Hepatocyte (in vitro differentiated cells): ENCODE data around the gene RB1.

Source experiments
- CTCF ChIP-seq: fragments of 200-600 bp; sonication (generic); IDR thresholded peaks from 2 replicates; pipeline ENCODE4 v1.5.1; 2016; ENCODE audit warnings: antibody characterized with exemption, mild to moderate bottlenecking; ENCODE audit not compliant: poor library complexity
- EZH2 ChIP-seq: fragments of 200-600 bp; sonication (generic); IDR thresholded peaks from 2 replicates; pipeline ENCODE4 v1.6.1; 2016; ENCODE audit warnings: antibody characterized with exemption, mild to moderate bottlenecking, borderline replicate concordance
- EZH2phosphoT487 ChIP-seq: fragments of 200-600 bp; sonication (generic); IDR thresholded peaks from one replicate; pipeline ENCODE4 v1.6.1; 2018; ENCODE audit warnings: antibody characterized with exemption, mild to moderate bottlenecking, low read depth, moderate library complexity; ENCODE audit not compliant: unreplicated experiment, severe bottlenecking

DNA sequence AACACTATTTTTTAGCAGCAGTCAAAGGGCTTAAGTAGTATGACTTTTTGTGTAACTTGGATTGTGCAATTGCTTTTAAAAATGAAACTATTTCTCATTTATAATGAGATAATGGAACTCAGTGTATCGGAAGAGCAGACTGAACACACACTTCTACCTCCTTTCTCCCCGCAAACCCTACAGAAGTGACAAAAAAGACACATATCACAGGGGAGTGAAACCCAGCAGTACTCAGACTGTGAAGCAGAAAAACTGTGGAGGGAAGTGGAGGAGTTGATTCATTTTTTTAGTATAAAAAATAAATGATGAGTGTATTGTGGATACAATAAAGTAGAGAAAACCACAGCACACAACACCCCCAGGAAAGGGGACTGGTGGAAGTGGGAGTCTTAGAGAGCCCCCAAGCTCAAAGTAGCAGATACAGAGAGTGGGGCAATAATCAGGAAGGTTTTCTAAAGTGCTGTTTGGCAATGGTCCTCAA lies 99.6 kb downstream of the RB1 start:
- TF ChIP-seq EZH2, result no peak
- no peak for TF ChIP-seq CTCF
- no peak for TF ChIP-seq EZH2phosphoT487
